ENCODE measurements around the gene CFAP410. TPM values are rescaled to one million over a fixed set of nuclear protein-coding genes. Genes with fewer than 3 reads are reported as not detected.
"Not testable (repeated sequence)": the region's sequence is repeated elsewhere in the genome, so short reads cannot be mapped to it uniquely, and the experiment has no call there.

The CFAP410 gene
- total RNA-seq, 1 experiment from 2014 or later, result 44.5 TPM

- no peaks in the 10 kb centered on the region for H3K4me1 ChIP-seq (replicated peaks)
- no peaks in the 10 kb centered on the region for H3K27me3 ChIP-seq (replicated peaks)
- no peaks in the 10 kb centered on the region; the same call in 1 of the 2 replicates for H3K9me3 ChIP-seq (replicated peaks)
- no peak for DNase-seq (ENCODE audit: low read depth in 1 of 2, low spot score in 2 of 2)
- no peak overlapping the region for H3K4me3 ChIP-seq
- no peaks in the 10 kb centered on the region for H3K36me3 ChIP-seq
- no peak overlapping the region for H3K27ac ChIP-seq
Observed at GRCh38 chr21:44364151-44365053, 25.2 kb upstream of the CFAP410 start.

GRCh38 chr21:44363278-44363677 is 24.1 kb upstream of the CFAP410 start:
- no peaks in the 10 kb centered on the region for H3K36me3 ChIP-seq
- no peak for DNase-seq (ENCODE audit: low read depth in 1 of 2, low spot score in 2 of 2)
- H3K9me3 ChIP-seq (replicated peaks), result no peaks in the 10 kb centered on the region; the same call in 1 of the 2 replicates
- no peaks in the 10 kb centered on the region for H3K4me1 ChIP-seq (replicated peaks)
- no peak overlapping the region for H3K4me3 ChIP-seq
- no peak overlapping the region for H3K27ac ChIP-seq
- H3K27me3 ChIP-seq (replicated peaks), result no peaks in the 10 kb centered on the region

GRCh38 chr21:44361903-44362302 is 22.7 kb upstream of the CFAP410 start:
- not testable (repeated sequence) for H3K4me1 ChIP-seq (replicated peaks); H3K4me3 ChIP-seq; DNase-seq (ENCODE audit: low read depth in 1 of 2, low spot score in 2 of 2); H3K9me3 ChIP-seq (replicated peaks); H3K27me3 ChIP-seq (replicated peaks); H3K27ac ChIP-seq; H3K36me3 ChIP-seq

- H3K4me3 ChIP-seq, result no peak overlapping the region
- no peaks in the 10 kb centered on the region for H3K36me3 ChIP-seq
- DNase-seq (ENCODE audit: low read depth in 1 of 2, low spot score in 2 of 2), result no peak
- H3K27me3 ChIP-seq (replicated peaks), result no peaks in the 10 kb centered on the region
- no peak overlapping the region for H3K27ac ChIP-seq
- no peaks in the 10 kb centered on the region for H3K4me1 ChIP-seq (replicated peaks)
- H3K9me3 ChIP-seq (replicated peaks), result no peaks in the 10 kb centered on the region
Observed at GRCh38 chr21:44360159-44360558, 21.0 kb upstream of the CFAP410 start.

GRCh38 chr21:44359396-44359795 is 20.2 kb upstream of the CFAP410 start:
- Histone ChIP-seq H3K27ac (no peak overlapping the region), H3K4me3 (no peak overlapping the region), H3K4me1 (replicated peaks) (no peaks in the 10 kb centered on the region), H3K36me3 (no peaks in the 10 kb centered on the region), H3K9me3 (replicated peaks) (no peaks in the 10 kb centered on the region), H3K27me3 (replicated peaks) (no peaks in the 10 kb centered on the region)
- DNase-seq (ENCODE audit: low read depth in 1 of 2, low spot score in 2 of 2), result no peak

GRCh38 chr21:44357064-44357837 is 18.1 kb upstream of the CFAP410 start:
- Histone ChIP-seq H3K27ac (no peak overlapping the region), H3K4me1 (replicated peaks) (no peaks in the 10 kb centered on the region)

GRCh38 chr21:44356636-44357035 is 17.4 kb upstream of the CFAP410 start:
- DNase-seq (ENCODE audit: low read depth in 1 of 2, low spot score in 2 of 2), result no peak
- H3K27me3 ChIP-seq (replicated peaks), result peaks cover 13% of the 10 kb centered on the region; the same call in 1 of the 2 replicates
- no peaks in the 10 kb centered on the region for H3K4me1 ChIP-seq (replicated peaks)
- no peaks in the 10 kb centered on the region for H3K36me3 ChIP-seq
- no peaks in the 10 kb centered on the region for H3K9me3 ChIP-seq (replicated peaks)
- no peak overlapping the region for H3K27ac ChIP-seq
- no peak overlapping the region for H3K4me3 ChIP-seq

More at GRCh38 chr21:44357064-44357837, 18.1 kb upstream of the CFAP410 start:
- Histone ChIP-seq H3K27me3 (replicated peaks) (peaks cover 9% of the 10 kb centered on the region; the same call in 1 of the 2 replicates), H3K9me3 (replicated peaks) (no peaks in the 10 kb centered on the region), H3K4me3 (no peak overlapping the region), H3K36me3 (no peaks in the 10 kb centered on the region)
- DNase-seq (ENCODE audit: low read depth in 1 of 2, low spot score in 2 of 2), result no peak

- no peak overlapping the region for H3K27ac ChIP-seq
- H3K9me3 ChIP-seq (replicated peaks), result no peaks in the 10 kb centered on the region
- no peaks in the 10 kb centered on the region for H3K36me3 ChIP-seq
- no peak overlapping the region for H3K4me3 ChIP-seq
- DNase-seq (ENCODE audit: low read depth in 1 of 2, low spot score in 2 of 2), result no peak
- peaks cover 18% of the 10 kb centered on the region; the same call in 1 of the 2 replicates for H3K27me3 ChIP-seq (replicated peaks)
- H3K4me1 ChIP-seq (replicated peaks), result no peaks in the 10 kb centered on the region
Observed at GRCh38 chr21:44356160-44356559, 17.0 kb upstream of the CFAP410 start.

GRCh38 chr21:44354775-44355771 is 15.9 kb upstream of the CFAP410 start:
- Histone ChIP-seq H3K4me3 (no peak overlapping the region), H3K9me3 (replicated peaks) (no peaks in the 10 kb centered on the region), H3K27me3 (replicated peaks) (peaks cover 23% of the 10 kb centered on the region; the same call in 1 of the 2 replicates), H3K4me1 (replicated peaks) (no peaks in the 10 kb centered on the region), H3K27ac (no peak overlapping the region), H3K36me3 (no peaks in the 10 kb centered on the region)
- no peak for DNase-seq (ENCODE audit: low read depth in 1 of 2, low spot score in 2 of 2)

- Histone ChIP-seq H3K36me3 (no peaks in the 10 kb centered on the region), H3K4me1 (replicated peaks) (no peaks in the 10 kb centered on the region), H3K27me3 (replicated peaks) (peaks cover 33% of the 10 kb centered on the region), H3K9me3 (replicated peaks) (no peaks in the 10 kb centered on the region), H3K27ac (no peak overlapping the region), H3K4me3 (no peak overlapping the region)
- DNase-seq (ENCODE audit: low read depth in 1 of 2, low spot score in 2 of 2), result no peak
Observed at GRCh38 chr21:44354001-44354405, 14.8 kb upstream of the CFAP410 start.

- peaks cover 39% of the 10 kb centered on the region for H3K27me3 ChIP-seq (replicated peaks)
- no peak within 1 kb of the TSS for H3K27ac ChIP-seq
- no peak for DNase-seq (ENCODE audit: low read depth in 1 of 2, low spot score in 2 of 2)
- no peak within 1 kb of the TSS for H3K4me3 ChIP-seq
- no peaks in the 10 kb centered on the region for H3K4me1 ChIP-seq (replicated peaks)
- H3K9me3 ChIP-seq (replicated peaks), result no peaks in the 10 kb centered on the region
- no peaks in the 10 kb centered on the region for H3K36me3 ChIP-seq
Observed at GRCh38 chr21:44353191-44353970, 14.2 kb upstream of the CFAP410 start, which contains the start of gene TRPM2. Gene TRPM2, plus strand, starts transcription at chr21:44353621. Its CDS starts 80 bp downstream, at chr21:44353701.

- peaks cover 47% of the 10 kb centered on the region for H3K27me3 ChIP-seq (replicated peaks)
- no peak overlapping the region for H3K27ac ChIP-seq
- H3K36me3 ChIP-seq, result no peaks in the 10 kb centered on the region
- H3K4me3 ChIP-seq, result no peak overlapping the region
- no peaks in the 10 kb centered on the region for H3K4me1 ChIP-seq (replicated peaks)
- H3K9me3 ChIP-seq (replicated peaks), result no peaks in the 10 kb centered on the region
- DNase-seq (ENCODE audit: low read depth in 1 of 2, low spot score in 2 of 2), result no peak
Observed at GRCh38 chr21:44352253-44352860, 13.2 kb upstream of the CFAP410 start.

Data from SJSA1 (cell line).